Ishikawa (cell line): ENCODE data around the gene NME3.

Experiments
- EP300 ChIP-seq: IDR thresholded peaks from 2 replicates; pipeline ENCODE4 v1.6.1; 2012; ENCODE audit warnings: borderline replicate concordance
- TAF1 ChIP-seq: IDR thresholded peaks from 2 replicates; pipeline ENCODE4 v1.6.1; 2012; ENCODE audit warnings: low read depth, mild to moderate bottlenecking

- TF ChIP-seq TAF1 (no peak), EP300 (no peak)
Measured at GRCh38 chr16:1794221-1794871, 23.0 kb upstream of the NME3 start.
